Hematopoietic multipotent progenitor cell treated with erythropoietin and hydrocortisone succinate and interleukin-3 and kit ligand, for 17 days (in vitro differentiated cells): ENCODE results near the gene SPCS3.

Experiments used
- DNase-seq: peaks from one replicate; pipeline ENCODE4 v3.0.0-alpha.2; 2015; ENCODE audit warnings: low spot score

Gene SPCS3

GRCh38 chr4:176350671-176351070 is 30.9 kb downstream of the SPCS3 start:
- no peak for DNase-seq

- DNase-seq, result no peak
These were observed 35.1 kb downstream of the SPCS3 start for GRCh38 chr4:176354884-176355283.

GRCh38 chr4:176357359-176358082 is 37.8 kb downstream of the SPCS3 start:
- no peak for DNase-seq

GRCh38 chr4:176358083-176358469 is 38.3 kb downstream of the SPCS3 start:
- no peak for DNase-seq

DNA sequence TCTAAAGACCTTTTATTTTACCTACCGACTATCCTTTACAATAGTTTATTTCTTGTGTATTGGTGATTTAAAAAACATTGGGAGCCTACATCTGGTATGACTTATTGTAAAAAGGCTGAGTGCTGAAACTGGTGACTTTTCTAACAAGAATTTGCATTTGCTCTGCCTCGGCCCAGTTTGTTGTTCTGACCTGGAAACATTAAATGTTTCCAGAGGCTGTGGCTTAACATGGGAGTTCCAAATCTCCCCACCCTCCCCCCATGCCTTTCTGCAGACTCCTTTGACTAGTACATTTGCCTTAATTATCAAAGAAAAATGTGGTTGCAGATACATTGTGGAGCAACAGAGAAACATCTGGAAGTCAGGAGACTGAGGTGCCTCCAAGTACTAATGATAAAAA is 39.8 kb downstream of the SPCS3 start:
- no peak for DNase-seq

DNA sequence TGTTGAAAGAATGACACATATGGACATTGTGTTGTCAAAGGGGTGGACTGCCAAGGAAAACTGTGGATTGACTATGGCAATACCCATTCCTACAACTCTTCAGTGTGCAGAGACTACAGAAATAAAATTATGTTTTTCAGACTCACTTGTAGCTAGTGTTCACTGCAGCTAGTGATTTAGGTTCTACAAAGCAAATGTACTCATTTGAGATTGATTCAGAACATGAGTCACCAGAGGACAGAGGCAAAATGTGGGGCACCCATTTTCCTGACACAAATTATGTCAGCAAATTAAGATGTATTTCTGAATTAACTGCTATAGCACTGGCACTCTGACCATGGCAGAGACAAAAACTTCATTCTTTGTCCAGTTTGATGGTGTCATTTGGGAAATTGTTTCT is 40.7 kb downstream of the SPCS3 start:
- DNase-seq, result no peak

- DNase-seq, result no peak
These were observed 43.3 kb downstream of the SPCS3 start for GRCh38 chr4:176363072-176363471.

DNA sequence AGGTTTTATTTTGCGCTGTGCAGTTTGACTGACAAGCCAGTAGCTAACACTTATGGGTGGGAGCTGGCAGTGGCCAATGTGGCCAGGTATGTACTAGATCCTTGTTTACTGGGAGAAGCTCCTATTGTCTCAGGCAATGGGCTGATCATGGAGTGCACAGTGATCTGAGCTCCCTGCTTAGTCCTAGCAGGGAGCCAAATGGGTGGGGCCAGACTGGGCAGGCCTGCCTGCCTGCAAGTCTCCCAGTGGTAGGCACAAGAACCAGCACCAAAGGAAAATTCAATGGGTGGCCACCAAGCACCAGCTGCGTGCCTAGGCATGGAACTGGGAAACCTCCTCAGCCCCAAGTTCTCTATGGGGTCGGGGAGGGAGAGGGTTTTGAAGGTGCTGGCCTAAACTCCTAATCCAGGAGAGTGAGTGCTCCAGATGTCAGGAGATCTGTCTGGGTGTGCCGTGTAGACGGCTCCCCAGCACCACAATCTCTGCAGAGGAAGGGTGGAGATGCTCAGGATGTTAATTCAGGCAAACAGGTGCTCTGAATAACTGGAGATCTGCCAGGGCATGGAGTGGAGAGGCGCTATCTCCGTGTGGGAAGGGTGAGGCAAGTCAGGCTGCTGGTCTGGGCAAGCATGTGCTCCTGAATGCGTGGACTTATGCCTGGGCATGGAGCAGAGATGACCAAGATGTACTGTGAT is 48.2 kb downstream of the SPCS3 start:
- DNase-seq, result no peak

GRCh38 chr4:176376032-176376614 is 56.4 kb downstream of the SPCS3 start:
- no peak for DNase-seq

DNA sequence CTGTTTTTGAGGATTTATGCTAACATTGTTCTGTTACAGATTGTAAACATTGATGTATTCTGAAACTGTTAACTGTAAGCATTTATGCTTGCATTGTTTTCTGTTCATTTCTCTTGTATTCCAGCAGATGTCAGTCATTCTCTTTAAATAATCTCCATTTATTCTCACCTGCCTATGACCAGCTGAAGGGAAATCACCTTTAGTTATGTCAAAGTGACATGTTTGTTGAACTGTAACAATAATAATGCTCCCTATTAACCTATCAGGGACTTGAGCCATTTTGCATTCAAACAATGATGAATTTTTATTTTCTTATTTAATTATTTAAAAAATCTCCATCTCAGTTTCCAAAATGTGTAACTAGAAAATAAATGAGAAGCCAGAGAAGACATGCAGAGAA is 58.0 kb downstream of the SPCS3 start:
- DNase-seq, result no peak

DNA sequence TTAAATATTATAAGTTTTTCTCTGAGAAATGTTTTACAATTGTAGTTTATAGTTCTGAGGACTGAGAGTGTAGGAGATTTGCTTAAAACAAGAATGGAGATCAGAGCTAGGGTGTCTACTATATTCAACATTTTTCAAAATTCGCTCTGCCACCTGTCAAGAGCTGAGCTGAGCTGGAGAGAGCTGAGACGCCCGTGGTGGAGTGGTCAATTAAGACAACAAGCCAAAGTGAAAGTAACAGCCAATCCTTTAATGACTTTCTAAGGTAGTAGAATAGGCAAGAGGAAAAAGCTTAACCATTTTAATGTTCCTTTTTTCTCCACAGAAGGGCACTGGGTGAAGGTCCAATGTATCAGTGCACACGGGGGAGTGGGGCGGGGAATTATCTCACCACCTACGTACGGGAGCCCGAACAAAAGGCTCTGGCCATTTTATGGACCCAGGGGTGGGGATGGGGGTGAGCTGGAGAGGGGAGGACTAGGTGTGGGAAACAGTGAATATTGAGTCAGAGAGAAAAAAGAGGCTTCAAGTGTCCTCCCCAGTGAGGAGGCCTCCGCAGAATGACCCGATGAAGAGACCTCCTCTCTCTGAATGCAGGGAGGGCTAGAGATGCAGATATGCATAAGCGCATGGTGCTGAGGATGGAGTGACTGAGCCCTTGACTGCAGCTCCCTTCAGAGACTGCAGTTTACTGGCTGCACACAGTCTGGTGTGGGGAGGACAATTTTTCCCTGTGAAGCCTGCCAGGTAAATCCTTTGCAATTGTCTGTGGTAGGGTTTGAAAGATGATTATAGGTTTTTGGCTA is 60.8 kb downstream of the SPCS3 start:
- DNase-seq, result no peak
